Measurements from ENCODE around the gene PMAIP1.

PMAIP1 gene

GRCh38 chr18:59911600-59911999 is 11.8 kb downstream of the PMAIP1 start:
- no peak for DNase-seq

- DNase-seq: no peak
These were observed 12.3 kb downstream of the PMAIP1 start for GRCh38 chr18:59912007-59912550.

DNA sequence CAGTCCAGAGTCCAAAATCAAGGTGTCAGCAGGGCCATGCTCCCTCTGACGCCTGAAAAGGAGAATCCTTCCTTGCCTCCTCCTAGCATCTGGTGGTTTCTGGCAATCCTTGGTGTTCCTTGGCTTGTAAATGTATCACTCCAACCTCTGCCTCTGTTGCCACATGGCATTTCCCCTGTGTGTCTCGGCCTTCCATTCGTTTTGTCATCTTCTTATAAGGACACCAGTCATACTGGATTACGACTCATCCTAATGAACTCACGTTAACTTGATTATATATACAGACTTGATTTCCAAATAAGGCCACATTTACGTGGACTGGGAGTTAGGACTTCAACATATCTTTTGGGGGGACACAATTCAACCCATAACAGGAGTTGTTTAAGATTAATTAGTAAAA is 15.8 kb downstream of the PMAIP1 start:
- DNase-seq: no peak

GRCh38 chr18:59916746-59917145 is 16.9 kb downstream of the PMAIP1 start:
- no peak for DNase-seq

GRCh38 chr18:59917422-59917821 is 17.6 kb downstream of the PMAIP1 start:
- no peak for DNase-seq

GRCh38 chr18:59918320-59918755 is 18.5 kb downstream of the PMAIP1 start:
- peak in 5 of 56 donors; percentile 4 to 10 (median 6) for DNase-seq

DNA sequence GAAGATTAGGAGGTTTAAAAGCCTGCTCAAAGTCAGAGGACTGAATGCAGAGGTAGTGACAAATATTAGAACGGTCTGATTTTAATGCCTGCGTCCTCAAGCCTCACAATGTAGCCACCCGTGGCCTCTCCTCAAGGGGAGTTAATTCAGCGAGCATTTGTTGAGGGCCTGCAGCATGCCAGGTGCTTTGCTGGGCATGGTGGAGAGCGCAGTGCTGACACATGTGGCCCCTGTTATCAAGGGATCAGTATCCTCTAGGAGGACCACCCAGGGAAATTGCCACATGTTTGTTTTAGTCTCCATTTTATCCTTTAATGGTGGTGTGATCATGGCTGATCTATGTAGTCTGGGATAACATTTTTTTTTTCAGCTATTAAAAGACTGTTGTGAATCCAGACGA is 19.2 kb downstream of the PMAIP1 start:
- DNase-seq: no peak

GRCh38 chr18:59921384-59921891 is 21.6 kb downstream of the PMAIP1 start:
- no peak for DNase-seq

- no peak for DNase-seq
These were observed 23.9 kb downstream of the PMAIP1 start for GRCh38 chr18:59923539-59924196.

DNA sequence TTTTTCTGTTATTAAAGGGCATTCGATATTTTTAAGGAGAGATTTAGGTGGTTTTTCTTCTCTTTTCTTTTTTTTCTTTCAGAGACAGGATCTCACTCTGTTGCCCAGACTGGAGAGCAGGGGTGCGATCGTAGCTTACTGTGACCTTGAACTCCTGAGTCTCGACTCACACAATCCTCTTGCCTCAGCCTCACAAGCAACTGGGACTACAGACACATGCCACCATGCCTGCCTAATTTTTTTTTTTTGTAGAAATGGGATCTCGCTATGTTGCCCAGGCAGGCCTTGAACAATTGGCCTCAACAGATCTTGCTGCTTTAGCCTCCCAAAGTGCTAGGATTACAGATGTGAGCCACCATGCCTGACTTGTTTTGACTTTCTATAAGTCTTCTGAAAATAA is 26.3 kb downstream of the PMAIP1 start:
- no peak for DNase-seq

DNA sequence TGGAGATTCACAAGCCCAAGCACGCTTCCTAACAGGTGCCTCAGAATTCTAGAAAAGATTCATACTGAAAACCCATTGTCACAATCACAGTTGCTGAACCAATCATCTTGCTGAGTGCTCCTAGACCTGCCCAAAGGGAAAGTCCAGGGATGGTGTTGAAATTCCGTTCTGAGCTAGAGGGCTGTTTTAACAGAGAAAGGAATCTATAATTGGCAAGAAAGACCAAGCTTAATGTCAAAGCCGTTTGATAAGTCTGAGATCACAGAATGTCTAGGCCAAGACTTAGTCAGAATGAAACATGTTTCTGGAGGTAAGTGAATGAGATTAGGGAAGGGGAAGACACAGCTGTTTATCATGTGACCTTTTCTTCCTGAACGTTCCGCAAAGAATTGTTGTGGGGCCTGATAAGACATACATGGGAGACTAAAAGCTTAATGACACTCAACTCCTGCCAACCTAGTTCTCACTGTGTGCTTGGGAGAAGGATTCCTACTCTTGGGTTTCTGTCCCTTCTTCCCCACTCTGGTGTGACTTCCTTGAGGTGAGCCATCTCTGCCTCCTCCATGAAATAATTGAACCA is 27.5 kb downstream of the PMAIP1 start:
- DNase-seq: no peak

GRCh38 chr18:59928201-59928600 is 28.4 kb downstream of the PMAIP1 start:
- no peak for DNase-seq

DNA sequence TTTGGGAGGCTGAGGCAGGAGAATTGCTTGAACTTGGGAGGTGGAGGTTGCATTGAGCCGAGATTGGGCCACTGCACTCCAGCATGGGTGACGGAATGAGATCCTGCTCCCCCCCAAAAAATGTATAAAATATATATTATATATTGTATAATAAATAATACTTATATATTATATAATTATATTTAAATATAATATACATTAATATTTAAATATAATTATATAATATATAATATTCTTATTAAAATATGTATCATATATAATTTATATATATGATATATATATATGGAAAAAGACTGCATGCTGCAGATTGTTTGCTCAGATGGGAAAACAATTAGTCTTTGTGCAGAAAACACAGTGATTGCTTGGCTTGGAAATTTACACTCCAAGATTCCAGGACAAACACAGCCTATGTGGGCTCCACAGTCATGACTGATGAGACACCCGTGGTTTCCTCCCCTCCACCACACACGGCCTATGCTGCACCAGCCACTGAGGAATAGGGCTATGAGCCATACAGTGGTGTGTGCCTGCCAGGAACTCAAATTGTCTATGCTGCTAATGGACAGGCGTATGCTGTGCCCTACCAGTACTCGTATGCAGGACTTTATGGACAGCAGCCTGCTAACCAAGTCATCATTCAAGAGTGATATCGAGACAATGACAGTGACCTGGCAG is 30.0 kb downstream of the PMAIP1 start:
- no peak for DNase-seq

DNA sequence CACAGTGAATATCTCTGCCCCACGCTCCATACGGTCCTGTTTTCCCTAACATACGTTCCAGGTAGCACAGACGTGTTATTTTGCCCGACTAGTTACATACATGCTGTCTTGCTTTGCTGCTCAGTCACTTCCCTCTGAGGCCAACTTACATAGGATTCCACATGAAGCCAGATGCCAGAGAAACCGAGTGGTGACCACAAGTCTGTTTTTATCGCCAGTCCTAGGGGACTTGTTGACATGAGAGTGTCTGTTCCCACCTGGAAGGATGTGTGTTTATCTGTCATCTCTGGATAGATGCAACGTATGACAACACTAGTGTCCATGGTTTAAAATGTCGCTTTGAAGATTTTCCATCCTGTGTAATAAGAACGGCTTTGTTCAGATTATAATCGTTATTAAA is 32.6 kb downstream of the PMAIP1 start:
- no peak for DNase-seq

- DNase-seq: no peak
These were observed 38.9 kb downstream of the PMAIP1 start for GRCh38 chr18:59938676-59939075.

- no peak for DNase-seq
These were observed 39.3 kb downstream of the PMAIP1 start for GRCh38 chr18:59939127-59939526.

- no peak for DNase-seq
These were observed 40.3 kb downstream of the PMAIP1 start for GRCh38 chr18:59940068-59940467.

DNA sequence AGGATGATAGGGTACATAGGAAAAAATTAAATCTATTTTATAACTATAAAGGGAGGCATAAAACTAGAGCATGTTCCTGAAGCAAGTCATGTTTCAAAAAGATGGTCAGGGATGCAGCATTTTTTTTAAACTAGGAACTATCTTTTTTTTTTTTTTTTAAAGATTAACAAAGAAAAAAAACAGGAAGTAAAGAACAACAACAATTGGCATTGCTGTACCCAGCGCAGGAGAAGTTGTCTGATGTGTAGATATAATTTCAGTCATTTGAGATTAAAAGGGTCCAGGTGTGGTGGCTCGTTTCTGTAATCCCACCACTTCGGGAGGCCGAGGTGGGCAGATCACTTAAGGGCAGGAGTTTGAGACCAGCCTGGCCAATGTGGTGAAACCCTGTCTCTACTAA is 41.5 kb downstream of the PMAIP1 start:
- DNase-seq: no peak

DNA sequence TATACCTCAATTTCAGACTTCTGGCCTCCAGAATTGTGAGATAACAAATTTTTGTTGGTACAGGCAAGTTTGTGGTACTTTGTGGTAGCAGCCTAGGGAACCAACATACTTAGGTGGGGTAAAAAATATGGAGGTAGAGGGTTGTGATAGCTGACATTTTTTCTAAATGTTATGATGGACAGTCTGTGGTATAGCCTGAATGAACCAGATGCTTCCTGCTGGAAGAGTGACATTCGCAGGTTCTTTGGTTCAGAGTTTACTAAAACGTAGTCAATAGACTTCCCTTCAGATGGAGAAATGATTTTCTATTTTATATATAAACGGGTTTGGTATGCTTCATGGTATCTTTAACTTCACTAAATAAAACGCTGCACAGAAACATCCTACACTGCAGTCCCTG is 42.8 kb downstream of the PMAIP1 start:
- DNase-seq: no peak

GRCh38 chr18:59945544-59945943 is 45.7 kb downstream of the PMAIP1 start:
- no peak for DNase-seq

GRCh38 chr18:59950215-59950944 is 50.6 kb downstream of the PMAIP1 start:
- no peak for DNase-seq

DNA sequence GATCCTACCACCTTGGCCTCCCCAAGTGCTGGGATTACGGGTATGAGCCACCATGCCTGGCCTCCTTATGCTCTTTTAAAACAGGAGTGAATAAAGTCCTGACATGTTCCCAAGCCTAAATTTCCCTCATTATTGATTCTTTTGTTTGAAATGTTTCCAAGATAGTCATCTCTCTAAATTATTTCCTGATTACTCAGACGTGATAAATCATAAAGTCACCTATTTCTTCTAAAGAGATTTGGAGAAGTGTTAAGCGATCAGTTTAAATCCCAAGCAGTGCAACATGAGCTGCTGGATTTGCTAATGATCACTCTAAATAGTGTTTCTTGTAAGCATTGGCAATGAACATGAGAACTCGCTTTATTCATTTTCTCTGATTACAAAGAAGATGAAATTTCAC is 51.8 kb downstream of the PMAIP1 start:
- no peak for DNase-seq
